Activated T-helper 17 cell treated with anti-CD3 and anti-CD28 coated beads, Interleukin-2, amount 50 U/mL, for 72 hours (primary cell): Measurements from ENCODE around the gene EVPL. TPM values are rescaled to one million over a fixed set of nuclear protein-coding genes. Genes with fewer than 3 reads are reported as not detected.
A peak's percentile ranks its signal among the peaks of the same experiment; 100 is the strongest.

Experiments
- ATAC-seq: fragments of 150-1000 bp; cut with Tn5 transposase; replicated peaks from 2 replicates; pipeline ENCODE4 v1.10.0; 2021; ENCODE audit warnings: mild to moderate bottlenecking, moderate library complexity
- H3K27ac Mint-ChIP-seq: one replicate; pipeline ENCODE4 v1.8.0; 2022; ENCODE audit warnings: mixed read lengths
- H3K27me3 Mint-ChIP-seq: one replicate; pipeline ENCODE4 v1.8.0; 2022; ENCODE audit warnings: mixed read lengths
- H3K36me3 Mint-ChIP-seq: one replicate; pipeline ENCODE4 v1.8.0; 2022; ENCODE audit warnings: low read depth, mild to moderate bottlenecking, mixed read lengths
- H3K4me1 Mint-ChIP-seq: one replicate; pipeline ENCODE4 v1.8.0; 2022; ENCODE audit warnings: mixed read lengths
- H3K4me3 Mint-ChIP-seq: one replicate; pipeline ENCODE4 v1.8.0; 2022; ENCODE audit warnings: mild to moderate bottlenecking, mixed read lengths
- H3K9me3 Mint-ChIP-seq: one replicate; pipeline ENCODE4 v1.8.0; 2022; ENCODE audit warnings: mixed read lengths
- total RNA-seq, 2 donors: library from RNA; stranded (reverse); gene quantifications; one replicate each; pipeline ENCODE4 v1.2.3, GENCODE V29; 2022

Gene EVPL
- total RNA-seq, 2 donors from 2014 or later = 0.11 TPM; not detected in 1

GRCh38 chr17:76017481-76018339 is 9.4 kb downstream of the EVPL start:
- Mint-ChIP-seq H3K36me3 (no peaks in the 10 kb centered on the region), H3K27me3 (no peaks in the 10 kb centered on the region), H3K9me3 (no peaks in the 10 kb centered on the region), H3K27ac (no peak overlapping the region), H3K4me3 (no peak overlapping the region), H3K4me1 (no peaks in the 10 kb centered on the region)
- no peak for ATAC-seq

- H3K27ac Mint-ChIP-seq = no peak overlapping the region
Measured at GRCh38 chr17:76014925-76015261, 12.2 kb downstream of the EVPL start.

GRCh38 chr17:76014100-76014924 is 12.8 kb downstream of the EVPL start:
- H3K36me3 Mint-ChIP-seq = no peaks in the 10 kb centered on the region
- peak overlapping the region; percentile 87 for H3K27ac Mint-ChIP-seq
- ATAC-seq = peak; percentile 98
- peaks cover 4% of the 10 kb centered on the region for H3K4me1 Mint-ChIP-seq
- no peak overlapping the region for H3K4me3 Mint-ChIP-seq
- H3K9me3 Mint-ChIP-seq = no peaks in the 10 kb centered on the region
- H3K27me3 Mint-ChIP-seq = no peaks in the 10 kb centered on the region

More at GRCh38 chr17:76014925-76015261, 12.2 kb downstream of the EVPL start:
- Mint-ChIP-seq H3K4me1 (no peaks in the 10 kb centered on the region), H3K4me3 (no peak overlapping the region), H3K36me3 (no peaks in the 10 kb centered on the region), H3K27me3 (no peaks in the 10 kb centered on the region), H3K9me3 (no peaks in the 10 kb centered on the region)
- ATAC-seq = no peak

- peaks cover 4% of the 10 kb centered on the region for H3K4me1 Mint-ChIP-seq
- H3K4me3 Mint-ChIP-seq = no peak overlapping the region
- ATAC-seq = no peak
- H3K9me3 Mint-ChIP-seq = no peaks in the 10 kb centered on the region
- H3K27me3 Mint-ChIP-seq = no peaks in the 10 kb centered on the region
- H3K36me3 Mint-ChIP-seq = no peaks in the 10 kb centered on the region
- H3K27ac Mint-ChIP-seq = no peak overlapping the region
Measured at GRCh38 chr17:76013377-76013932, 13.7 kb downstream of the EVPL start.

- no peaks in the 10 kb centered on the region for H3K9me3 Mint-ChIP-seq
- no peaks in the 10 kb centered on the region for H3K36me3 Mint-ChIP-seq
- no peak overlapping the region for H3K4me3 Mint-ChIP-seq
- no peak for ATAC-seq
- H3K4me1 Mint-ChIP-seq = peaks cover 4% of the 10 kb centered on the region
- no peaks in the 10 kb centered on the region for H3K27me3 Mint-ChIP-seq
- H3K27ac Mint-ChIP-seq = no peak overlapping the region
Measured at GRCh38 chr17:76011951-76012350, 15.2 kb downstream of the EVPL start.

- H3K27ac Mint-ChIP-seq = no peak overlapping the region
- H3K27me3 Mint-ChIP-seq = no peaks in the 10 kb centered on the region
- no peak overlapping the region for H3K4me3 Mint-ChIP-seq
- H3K9me3 Mint-ChIP-seq = no peaks in the 10 kb centered on the region
- no peaks in the 10 kb centered on the region for H3K36me3 Mint-ChIP-seq
- no peak for ATAC-seq
- peaks cover 4% of the 10 kb centered on the region for H3K4me1 Mint-ChIP-seq
Measured at GRCh38 chr17:76009969-76010661, 17.0 kb downstream of the EVPL start.

GRCh38 chr17:76009447-76009846 is 17.7 kb downstream of the EVPL start:
- peaks cover 4% of the 10 kb centered on the region for H3K4me1 Mint-ChIP-seq
- ATAC-seq = no peak
- no peaks in the 10 kb centered on the region for H3K27me3 Mint-ChIP-seq
- no peaks in the 10 kb centered on the region for H3K9me3 Mint-ChIP-seq
- no peak overlapping the region for H3K27ac Mint-ChIP-seq
- H3K4me3 Mint-ChIP-seq = no peak overlapping the region
- no peaks in the 10 kb centered on the region for H3K36me3 Mint-ChIP-seq

- ATAC-seq = no peak
- no peaks in the 10 kb centered on the region for H3K9me3 Mint-ChIP-seq
- no peak overlapping the region for H3K27ac Mint-ChIP-seq
- H3K36me3 Mint-ChIP-seq = no peaks in the 10 kb centered on the region
- no peak overlapping the region for H3K4me3 Mint-ChIP-seq
- H3K4me1 Mint-ChIP-seq = peaks cover 4% of the 10 kb centered on the region
- H3K27me3 Mint-ChIP-seq = no peaks in the 10 kb centered on the region
Measured at GRCh38 chr17:76008630-76009425, 18.3 kb downstream of the EVPL start.

- no peaks in the 10 kb centered on the region for H3K36me3 Mint-ChIP-seq
- H3K4me3 Mint-ChIP-seq = no peak overlapping the region
- no peaks in the 10 kb centered on the region for H3K9me3 Mint-ChIP-seq
Measured at GRCh38 chr17:76008208-76008607, 18.9 kb downstream of the EVPL start.

GRCh38 chr17:76007850-76008165 is 19.3 kb downstream of the EVPL start:
- no peak for ATAC-seq
- Mint-ChIP-seq H3K27ac (no peak overlapping the region), H3K9me3 (no peaks in the 10 kb centered on the region), H3K4me1 (peaks cover 4% of the 10 kb centered on the region), H3K4me3 (no peak overlapping the region), H3K27me3 (no peaks in the 10 kb centered on the region), H3K36me3 (no peaks in the 10 kb centered on the region)

More at GRCh38 chr17:76008208-76008607, 18.9 kb downstream of the EVPL start:
- Mint-ChIP-seq H3K27me3 (no peaks in the 10 kb centered on the region), H3K27ac (no peak overlapping the region), H3K4me1 (peaks cover 4% of the 10 kb centered on the region)
- no peak for ATAC-seq

- no peaks in the 10 kb centered on the region for H3K27me3 Mint-ChIP-seq
- ATAC-seq = no peak
Measured at GRCh38 chr17:76007131-76007849, 19.8 kb downstream of the EVPL start.

GRCh38 chr17:76005263-76006149 is 21.6 kb downstream of the EVPL start:
- Mint-ChIP-seq H3K4me1 (peaks cover 4% of the 10 kb centered on the region), H3K27ac (peak overlapping the region; percentile 53), H3K9me3 (no peaks in the 10 kb centered on the region), H3K4me3 (no peak overlapping the region), H3K27me3 (no peaks in the 10 kb centered on the region), H3K36me3 (no peaks in the 10 kb centered on the region)
- ATAC-seq = peak; percentile 86

More at GRCh38 chr17:76007131-76007849, 19.8 kb downstream of the EVPL start:
- Mint-ChIP-seq H3K4me3 (no peak overlapping the region), H3K4me1 (peaks cover 4% of the 10 kb centered on the region), H3K36me3 (no peaks in the 10 kb centered on the region), H3K27ac (no peak overlapping the region), H3K9me3 (no peaks in the 10 kb centered on the region)
